HG02938 (cell line): ENCODE data around the gene SIGLEC9.
"Not testable (repeated sequence)": the region's sequence is repeated elsewhere in the genome, so short reads cannot be mapped to it uniquely, and the experiment has no call there.

Experiments
- ATAC-seq: cut with Tn5 transposase; IDR thresholded peaks from one replicate; pipeline ENCODE4 v1.9.1; 2021; ENCODE audit warnings: mild to moderate bottlenecking, moderate library complexity; ENCODE audit not compliant: unreplicated experiment

The SIGLEC9 gene

DNA sequence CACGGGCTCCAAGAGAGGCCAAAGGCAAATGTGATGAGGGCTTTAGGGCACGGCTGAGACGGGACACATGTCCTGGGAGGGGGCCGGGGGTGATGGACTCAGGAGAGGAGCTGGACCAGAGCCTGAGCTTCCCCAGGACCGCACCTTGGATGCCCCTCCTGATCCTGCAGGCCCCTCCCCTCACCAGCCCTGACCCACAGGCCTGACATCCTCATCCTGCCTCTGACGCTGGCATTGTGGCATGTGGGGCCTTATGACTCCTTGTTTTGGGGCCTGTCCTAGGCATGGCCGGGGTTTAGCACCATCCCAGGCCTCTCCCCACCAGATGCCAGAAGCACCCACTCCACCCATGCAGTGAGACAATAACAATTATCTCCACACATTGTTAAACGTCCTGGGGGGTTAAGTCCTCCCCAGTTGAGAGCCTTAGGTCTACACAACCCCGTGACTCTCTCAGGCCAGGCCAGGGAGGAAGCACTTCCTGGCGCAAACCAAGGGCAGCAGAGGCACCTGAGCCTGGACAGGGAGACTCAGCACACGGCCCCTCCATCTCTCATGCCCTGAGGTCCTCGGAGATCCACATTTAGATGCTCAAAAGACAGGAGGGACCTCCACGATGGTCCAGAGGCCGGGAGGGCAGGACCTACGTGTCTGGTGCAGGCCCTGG is 18.2 kb downstream of the SIGLEC9 start:
- not testable (repeated sequence) for ATAC-seq

DNA sequence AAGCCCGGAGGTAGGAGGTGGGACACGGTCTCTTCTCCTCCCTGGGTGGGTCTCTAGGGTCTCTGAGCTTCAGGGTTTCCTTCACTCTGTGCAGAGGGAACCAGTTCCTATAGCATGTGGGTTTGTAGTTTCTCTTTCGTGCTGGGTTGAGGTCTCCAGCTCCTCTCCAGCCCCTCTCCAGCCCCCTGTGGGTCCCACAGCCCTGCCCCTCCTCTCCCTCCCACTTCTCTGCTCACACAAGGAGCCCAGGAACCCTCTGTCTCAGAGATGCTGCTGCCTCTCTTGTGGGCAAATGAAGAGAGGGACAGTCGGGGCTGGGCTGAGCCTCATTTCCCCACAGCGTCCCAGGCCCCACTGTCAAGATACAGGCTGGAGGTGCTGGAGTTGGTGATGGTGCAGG is 18.8 kb downstream of the SIGLEC9 start:
- no peak for ATAC-seq

DNA sequence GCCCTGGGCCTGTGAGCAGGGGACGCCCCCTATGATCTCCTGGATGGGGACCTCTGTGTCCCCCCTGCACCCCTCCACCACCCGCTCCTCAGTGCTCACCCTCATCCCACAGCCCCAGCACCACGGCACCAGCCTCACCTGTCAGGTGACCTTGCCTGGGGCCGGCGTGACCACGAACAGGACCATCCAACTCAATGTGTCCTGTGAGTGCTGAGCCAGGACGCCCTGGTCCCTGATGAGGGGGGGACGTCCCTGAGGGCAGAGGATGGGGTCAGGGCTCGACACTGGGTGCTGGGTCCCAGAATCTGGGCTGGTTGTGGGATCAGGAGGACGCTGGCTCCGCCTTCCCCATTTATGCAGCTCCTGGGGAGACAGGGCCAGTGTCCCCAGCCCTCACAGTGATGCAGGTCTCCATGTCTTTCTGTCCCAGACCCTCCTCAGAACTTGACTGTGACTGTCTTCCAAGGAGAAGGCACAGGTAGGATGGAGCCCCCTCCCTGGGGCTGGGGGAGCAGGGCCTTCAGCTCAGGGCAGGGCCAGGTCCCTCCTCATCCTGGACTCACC is 19.9 kb downstream of the SIGLEC9 start:
- ATAC-seq = no peak

DNA sequence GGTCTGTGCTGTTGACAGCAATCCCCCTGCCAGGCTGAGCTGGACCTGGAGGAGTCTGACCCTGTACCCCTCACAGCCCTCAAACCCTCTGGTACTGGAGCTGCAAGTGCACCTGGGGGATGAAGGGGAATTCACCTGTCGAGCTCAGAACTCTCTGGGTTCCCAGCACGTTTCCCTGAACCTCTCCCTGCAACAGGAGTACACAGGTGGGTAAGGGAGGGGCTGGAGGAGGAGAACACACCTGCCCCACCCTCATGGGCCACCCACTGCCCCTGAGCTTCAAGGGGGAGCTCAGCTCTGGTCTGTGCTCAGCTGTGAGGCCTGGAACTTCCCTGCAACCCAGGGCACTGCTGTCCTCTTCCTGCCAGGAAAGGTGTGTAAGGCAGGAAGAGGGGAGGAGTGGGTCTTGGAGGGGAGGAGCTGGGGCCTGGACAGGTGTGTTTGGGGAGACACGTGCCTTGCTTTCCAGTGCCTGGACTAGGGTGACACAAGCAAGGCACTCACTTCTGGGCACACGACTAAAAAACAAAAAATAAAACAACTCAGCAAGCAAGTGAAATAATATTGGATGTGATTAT is 21.3 kb downstream of the SIGLEC9 start:
- no peak for ATAC-seq

DNA sequence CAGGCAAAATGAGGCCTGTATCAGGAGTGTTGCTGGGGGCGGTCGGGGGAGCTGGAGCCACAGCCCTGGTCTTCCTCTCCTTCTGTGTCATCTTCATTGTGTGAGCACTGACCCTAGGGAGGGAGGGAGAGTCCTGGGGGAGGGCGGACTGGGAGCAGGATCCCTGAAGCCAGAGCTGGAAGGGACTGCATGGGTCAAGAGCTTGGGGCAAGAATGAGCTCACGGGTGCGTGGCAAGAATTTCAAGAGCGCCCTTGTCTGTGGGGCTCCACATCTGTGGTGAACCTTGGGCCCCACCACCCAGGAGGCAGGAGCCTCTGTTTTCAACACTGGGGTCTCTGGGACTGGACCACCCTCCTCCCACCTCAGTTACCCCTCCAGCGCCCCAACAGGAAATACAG is 22.0 kb downstream of the SIGLEC9 start:
- ATAC-seq = no peak

DNA sequence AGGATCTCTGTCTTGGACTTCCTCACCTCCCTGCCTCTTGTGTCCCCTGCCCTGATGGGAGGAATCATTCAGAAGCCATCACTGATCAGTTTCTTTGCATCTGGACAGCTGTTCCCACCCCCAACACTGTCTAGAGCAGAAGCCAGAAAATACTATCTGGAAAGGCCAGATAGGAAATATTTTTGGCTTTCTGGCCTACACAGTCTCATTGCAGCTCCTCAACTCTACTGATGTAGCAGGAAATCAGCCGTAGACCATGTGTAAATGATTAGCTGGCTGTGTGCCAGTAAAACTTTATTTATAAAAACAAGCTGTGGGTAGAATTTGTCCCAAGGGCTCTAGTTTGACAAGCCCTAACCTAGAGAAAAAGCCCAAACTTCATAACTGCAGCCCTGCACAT is 23.0 kb downstream of the SIGLEC9 start:
- ATAC-seq = no peak

DNA sequence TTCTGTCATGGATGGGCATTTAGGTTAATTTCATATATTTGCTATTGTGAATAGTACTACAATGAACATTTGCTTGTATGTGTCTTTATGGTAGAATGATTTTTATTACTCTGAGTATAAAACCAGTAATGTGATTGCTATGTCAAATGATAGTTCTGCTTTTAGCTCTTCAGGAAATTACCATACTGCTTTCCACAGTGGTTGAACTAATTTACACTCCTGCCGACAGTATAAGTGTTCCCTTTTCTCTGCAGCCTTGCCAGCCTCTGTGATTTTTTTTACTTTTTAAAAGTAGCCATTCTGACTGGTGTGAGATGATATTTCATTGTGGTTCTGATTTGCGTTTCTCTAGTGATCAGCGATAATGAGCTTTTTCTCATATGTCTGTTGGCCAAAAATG is 23.9 kb downstream of the SIGLEC9 start:
- no peak for ATAC-seq

DNA sequence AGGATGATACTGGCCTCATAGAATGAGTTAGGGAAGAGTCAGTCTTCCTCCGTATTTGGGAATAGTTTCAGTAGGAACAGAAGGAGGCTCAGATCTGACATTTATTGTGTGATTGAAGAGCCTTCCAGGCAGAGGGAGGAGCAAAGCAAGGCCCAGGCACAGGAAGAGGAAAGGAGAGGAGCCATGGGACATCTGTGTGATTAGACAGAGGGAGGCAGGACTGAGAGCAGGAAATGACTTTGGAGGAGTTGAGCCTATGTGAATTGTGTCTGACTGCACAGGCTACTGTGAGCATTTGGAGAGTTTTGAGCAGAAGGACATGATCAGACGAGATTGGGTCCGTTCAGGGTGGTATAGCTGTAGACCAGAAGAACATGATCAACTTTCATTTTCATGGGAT is 25.9 kb downstream of the SIGLEC9 start:
- ATAC-seq = no peak

DNA sequence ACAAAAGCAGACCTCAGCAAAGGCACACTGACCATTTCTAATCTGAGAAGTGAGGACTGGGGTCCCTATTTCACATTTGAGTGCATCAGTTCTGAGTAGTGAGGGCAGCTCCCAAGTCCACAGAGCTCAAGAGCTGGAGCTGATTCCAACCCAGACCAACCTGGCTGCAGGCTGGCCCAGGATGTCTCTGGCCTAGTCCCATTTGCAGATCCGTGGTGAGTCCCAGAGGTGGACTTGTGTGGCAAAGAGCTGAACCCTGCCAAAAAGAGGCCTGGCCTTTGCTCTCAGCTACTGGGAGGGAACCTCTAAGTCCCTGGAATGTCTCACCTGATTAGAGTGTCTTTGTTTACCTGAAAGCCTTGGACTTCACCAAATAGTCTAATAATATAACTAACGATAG is 32.0 kb downstream of the SIGLEC9 start:
- no peak for ATAC-seq

DNA sequence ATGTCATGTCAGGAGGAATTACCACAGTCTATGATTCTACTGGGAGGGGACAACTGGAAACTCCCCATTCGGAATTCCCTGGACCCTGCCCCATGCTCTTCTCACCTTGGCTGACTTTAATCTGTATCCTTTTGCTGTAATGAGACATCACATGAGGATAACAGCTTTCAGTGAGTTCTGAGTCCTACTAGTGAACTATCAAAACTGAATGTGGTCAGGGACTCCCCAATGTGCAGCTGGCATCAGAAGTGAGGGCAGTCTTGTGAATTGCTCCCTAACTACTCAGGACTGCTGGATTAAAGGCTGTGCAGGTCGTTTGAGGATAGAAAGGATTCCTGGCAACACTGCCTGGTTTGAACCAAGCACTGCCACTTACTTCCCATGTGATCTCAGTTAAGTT is 32.6 kb downstream of the SIGLEC9 start:
- no peak for ATAC-seq

DNA sequence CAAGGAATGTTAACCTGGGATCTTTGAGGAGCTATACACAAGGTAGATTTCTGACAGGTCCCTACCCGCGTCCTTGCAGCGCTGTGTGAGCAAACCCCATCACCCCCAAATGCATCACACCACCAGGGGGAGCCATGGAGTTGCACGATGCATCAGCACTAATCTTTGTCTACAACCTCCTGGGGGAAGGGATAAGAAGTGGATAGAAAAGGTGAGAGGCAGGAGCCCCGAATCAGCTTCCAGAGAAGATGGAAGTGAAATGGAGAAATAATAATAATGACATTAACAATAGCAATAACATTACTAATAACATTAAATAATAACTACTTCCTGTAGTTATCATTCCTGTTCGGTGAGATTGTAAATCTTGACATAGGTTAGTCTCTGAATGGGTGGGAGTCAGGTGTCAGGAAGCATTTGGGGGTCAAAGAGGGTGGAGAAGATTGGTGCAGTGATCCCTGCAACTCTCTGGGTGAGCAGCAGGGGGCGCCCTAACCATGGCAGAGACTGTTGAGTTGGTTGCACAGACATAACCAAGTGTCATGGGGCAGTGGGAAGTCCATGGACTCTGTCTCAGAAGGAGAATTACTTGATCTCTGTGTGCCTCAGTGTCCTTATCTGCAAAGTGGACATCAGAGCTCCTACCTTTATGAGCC is 33.9 kb downstream of the SIGLEC9 start:
- ATAC-seq = no peak

DNA sequence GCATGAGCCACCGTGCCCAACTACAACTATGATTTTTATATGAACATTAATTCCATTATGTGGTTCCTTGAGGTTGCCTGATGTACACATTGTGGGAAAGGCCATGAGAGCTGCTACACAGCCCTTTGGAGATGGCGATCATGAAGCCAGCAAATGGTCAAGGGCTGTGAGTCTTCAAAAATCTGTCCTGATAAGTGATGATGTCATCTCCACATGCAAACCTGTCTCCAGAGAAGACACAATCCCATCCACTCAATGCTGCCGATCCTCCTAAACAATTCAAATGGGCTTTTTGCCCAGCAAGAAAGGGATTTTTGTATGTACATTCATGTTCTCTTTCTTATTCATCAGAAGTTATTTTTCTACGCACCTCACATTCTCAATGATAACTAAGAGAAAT is 35.0 kb downstream of the SIGLEC9 start:
- no peak for ATAC-seq

DNA sequence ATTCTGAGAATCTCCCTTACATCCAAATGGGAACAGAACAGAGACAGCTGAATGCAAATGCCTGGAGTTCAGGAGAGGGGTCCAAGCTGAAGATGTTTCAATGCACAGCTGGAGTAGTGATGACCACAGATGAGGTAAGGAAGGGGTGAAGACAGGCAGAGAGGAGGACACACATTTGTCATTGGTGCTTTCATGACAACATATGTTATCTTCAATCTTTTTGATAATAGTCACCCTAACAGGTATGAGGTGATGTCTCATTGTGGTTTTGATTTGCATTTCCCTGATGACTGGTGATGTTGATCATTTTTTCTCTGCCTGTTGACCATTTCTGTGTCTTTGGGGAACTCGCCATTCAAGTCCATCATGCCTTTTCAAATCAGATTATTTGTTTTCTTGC is 36.6 kb downstream of the SIGLEC9 start:
- ATAC-seq = no peak

DNA sequence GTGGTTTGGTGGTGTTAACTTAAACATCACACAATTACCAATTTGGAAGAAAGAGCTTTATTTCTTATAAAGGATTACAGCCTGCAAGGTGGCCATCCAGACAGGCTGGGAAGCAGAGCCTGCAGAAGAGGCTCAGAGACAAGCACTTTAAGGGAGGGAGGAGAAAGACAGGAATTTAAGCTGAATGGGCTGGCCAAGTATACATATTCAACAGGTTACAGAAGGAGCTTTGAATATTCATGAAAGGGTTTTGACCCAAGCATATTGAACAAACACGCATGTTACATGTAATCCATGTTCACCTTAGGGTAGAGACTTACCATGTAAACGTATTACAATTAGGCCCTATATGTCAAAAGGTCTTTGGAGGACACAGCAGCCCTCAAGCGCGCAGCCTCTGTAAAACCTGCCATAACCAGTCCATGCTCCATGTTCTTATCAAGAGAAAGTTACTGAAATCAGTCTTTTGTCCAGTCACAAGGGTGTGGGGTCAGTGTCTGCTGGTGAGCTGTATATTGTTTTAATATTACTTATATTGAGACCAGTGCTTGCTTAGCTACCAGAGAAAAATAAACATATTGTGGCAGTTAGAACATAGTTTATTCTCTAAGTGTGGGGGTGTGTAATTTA is 37.3 kb downstream of the SIGLEC9 start:
- ATAC-seq = no peak

DNA sequence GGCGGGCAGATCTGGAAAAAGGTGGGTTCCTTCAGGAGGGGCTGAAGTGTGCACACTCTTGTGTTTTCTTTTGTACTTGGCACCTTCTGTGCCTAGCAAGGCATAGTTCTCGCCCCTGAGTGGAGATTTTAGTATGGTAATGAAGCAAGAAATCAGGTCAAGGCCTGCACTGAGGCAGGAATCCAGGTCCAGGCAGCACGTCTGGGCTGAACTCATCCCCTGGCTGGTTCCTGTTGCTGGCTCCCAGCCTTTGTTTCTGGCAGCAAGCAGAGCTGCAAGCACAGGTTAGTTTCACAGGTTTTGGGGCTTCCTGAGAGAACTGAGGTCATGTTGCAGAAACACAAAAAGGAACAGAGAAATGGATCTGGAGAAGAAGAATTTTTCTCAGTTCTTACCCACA is 38.6 kb downstream of the SIGLEC9 start:
- ATAC-seq = no peak

DNA sequence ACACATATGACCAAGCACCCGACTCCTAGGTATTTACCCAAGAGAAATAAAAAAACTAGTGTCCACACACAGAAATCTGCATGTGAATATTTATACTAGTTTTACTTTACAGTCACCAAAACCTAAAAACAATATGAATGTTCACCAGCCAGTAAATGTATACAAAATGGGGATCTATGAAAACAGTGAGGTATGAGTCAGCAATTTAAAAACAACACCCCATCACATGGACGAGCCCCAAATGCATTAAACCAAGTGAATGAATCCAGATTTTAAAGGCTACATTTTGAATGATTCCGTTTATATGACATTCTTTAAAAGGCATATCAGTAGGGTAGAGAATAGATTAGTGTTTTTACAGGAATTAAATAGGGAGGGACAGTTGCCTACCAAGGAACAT is 39.5 kb downstream of the SIGLEC9 start:
- no peak for ATAC-seq

DNA sequence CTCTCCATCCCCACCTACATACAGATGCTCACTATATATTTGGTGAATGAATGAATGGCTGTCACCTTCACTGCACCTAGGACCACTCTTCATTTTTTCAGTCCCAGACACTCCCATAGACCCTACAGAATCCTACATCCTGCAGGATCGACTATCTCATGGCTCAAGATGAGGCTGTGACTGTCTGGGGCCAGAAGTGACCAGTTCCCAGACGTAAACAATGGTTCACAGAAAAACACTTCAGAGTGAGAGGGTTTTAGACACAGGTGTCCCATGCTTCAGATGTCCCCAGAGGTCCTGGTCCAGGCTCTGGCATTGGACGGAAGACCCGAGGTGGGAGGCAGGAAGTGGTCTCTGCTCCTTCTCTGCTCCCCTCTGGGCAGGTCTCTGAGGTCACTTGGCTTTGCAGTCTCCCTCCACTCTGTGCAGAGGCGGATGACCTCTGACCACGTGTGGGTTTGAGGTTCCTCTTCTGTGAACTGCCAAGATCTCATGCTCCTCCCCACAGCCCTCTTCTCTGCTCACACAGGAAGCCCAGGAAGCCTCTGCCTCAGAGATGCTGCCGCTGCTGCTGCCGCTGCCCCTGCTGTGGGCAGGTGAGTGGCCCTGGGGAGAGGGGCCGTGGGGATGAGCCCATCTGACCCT is 42.3 kb downstream of the SIGLEC9 start:
- ATAC-seq = no peak

- no peak for ATAC-seq
Observed at GRCh38 chr19:51168564-51169282, 44.0 kb downstream of the SIGLEC9 start.

DNA sequence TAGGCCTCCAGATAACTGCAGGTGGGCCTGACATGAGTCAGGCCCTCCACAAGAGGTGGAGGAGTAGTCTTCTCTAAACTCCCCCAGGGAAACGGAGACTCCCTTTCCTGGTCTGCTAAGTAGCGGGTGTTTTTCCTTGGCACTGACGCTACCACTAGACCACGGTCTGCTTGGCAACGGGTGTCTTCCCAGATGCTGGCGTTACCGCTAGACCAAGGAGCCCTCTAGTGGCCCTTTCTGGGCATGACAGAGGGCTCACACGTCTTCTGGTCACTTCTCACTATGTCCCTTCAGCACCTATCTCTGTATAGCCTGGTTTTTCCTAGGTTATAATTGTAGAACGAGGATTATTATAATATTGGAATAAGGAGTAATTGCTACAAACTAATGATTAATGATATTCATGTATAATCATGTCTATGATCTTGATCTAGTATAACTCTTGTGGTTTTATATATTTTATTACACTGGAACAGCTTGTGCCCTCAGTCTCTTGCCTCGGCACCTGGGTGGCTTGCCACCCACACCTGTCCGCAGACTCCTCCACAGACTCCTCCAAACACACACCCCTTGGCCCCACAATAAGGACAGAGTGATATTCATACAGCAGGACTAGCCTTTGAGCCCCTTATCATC is 44.7 kb downstream of the SIGLEC9 start:
- not testable (repeated sequence) for ATAC-seq

GRCh38 chr19:51172223-51172622 is 47.5 kb downstream of the SIGLEC9 start:
- no peak for ATAC-seq
